GM19467 (cell line): ENCODE measurements around the gene PIP4K2A.
A peak's percentile ranks its signal among the peaks of the same experiment; 100 is the strongest.

Experiments used
- ATAC-seq: cut with Tn5 transposase; IDR thresholded peaks from one replicate; pipeline ENCODE4 v1.9.1; 2021; ENCODE audit warnings: mild to moderate bottlenecking, moderate library complexity; ENCODE audit not compliant: unreplicated experiment

Gene PIP4K2A

DNA sequence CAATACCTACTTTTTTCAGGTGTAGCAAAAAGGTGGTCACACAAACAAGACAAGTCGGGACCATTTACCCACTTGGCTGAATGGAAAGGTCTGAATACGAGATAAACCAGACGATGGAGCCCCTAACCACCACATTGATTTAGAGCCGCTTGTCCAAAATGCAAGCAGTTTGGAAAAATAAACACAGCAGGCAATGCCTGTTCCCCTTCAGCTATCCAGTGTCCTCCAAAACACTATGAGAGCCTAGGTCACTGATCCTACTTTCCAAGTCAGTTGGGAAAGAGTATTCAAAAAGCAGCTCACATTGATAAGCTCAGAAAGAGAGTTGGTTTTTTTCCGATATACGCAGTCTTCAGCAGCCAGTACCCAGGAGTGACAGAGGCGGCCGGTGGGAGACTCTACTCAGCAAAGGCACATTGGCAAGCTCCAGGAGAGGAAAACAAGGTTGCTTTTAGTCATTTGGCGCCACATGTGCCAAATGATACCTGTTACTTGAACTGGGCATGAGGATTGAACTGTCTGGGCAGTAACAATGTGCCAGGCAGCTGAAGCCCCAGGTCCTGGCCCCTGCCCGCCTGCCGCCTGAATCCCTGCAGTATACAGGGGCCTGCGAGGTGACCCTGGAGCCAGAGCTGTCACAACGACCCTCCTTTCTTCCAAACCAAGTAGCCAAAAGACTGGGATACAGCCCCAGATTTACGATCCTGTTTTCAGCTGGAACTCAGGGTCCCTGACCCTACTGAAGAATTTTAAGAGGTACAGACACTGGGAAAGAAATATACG, 109.8 kb downstream of the PIP4K2A start:
- ATAC-seq: no peak

DNA sequence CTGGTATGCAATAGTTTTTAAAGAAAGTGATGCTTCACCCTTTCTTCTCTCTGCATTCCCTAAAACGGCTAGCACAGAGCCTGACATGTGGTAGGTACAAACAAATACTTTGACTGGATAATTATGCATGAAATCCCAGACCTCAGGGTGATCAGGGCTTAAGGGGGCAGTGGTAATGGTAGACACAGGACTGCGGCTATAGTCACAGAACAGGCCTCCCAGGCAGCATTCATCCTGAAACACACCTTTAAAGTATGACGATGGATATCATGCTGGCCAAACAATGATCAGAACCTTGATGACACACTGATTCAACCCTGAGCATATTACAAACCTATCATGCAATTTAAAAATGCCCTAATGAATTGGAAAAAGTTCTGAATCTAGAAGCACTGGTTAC, 110.8 kb downstream of the PIP4K2A start:
- no peak for ATAC-seq

DNA sequence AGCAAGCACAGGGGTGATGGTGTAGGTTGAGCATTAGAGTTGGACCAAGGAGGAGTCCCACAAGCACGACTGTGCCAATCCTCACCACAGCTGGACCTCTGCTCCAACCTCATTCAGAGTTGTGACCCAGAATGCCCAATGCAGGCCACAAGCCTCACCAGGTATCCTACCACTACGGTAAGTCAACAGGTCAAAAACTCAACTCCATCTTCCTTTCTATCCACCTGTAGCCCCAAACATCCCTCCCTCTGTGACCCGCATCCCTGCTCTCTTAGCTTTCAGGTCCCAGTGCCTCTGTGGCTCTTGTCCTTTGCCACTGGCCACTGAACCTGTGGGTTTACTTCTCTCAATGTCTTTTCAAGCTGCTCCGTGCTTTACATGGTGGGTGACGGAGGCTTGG, 112.8 kb downstream of the PIP4K2A start:
- no peak for ATAC-seq

DNA sequence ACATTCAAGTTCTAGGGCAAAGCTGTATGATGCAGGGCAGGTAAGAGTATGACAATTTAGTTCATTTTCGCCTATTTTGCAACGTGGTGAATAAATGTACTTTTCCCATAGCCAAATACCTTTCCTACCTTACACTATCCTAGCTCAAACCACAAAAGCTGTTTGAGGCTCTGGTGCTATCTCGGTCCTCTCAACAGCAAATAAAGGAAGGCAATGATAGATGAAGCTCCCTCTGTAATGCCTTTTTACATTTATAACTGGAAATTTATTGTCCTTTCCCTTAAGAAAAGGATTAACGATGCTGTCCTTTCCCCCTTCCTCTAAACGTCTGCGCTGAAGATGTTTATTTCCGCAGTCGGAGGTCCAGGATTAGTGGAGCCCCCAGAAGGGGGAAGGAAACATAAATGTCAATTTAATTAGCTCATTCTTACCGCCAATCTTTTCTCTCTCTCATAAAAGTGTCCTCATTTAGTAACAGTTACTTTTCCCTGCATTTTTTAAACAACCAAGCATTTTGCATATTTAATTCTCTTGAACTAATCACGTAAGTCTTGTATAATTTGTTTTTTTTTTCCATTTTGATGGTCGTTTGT, 114.6 kb downstream of the PIP4K2A start:
- no peak for ATAC-seq

DNA sequence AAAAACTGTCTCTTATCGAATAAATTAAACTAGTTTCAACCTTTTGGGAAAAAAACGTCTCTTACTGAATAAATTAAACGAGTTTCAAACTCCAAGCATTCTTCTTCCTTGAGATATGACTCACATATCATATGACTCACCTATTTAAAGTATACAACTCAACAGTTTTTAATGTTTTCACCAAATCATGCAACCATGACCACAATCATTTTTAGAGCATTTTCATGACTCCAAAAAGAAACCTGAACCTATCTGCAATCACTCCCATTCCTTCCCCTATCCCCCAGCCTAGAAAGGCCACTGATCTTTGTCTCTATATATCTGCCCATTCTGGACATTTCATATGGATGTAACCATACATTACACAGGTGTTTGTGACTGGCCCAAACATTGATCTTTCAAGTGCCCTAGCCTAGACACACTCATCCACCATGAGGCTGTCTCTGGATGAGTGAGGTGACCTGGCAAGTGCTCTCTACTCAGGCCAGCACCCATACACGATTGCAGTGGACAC, 115.3 kb downstream of the PIP4K2A start:
- no peak for ATAC-seq

DNA sequence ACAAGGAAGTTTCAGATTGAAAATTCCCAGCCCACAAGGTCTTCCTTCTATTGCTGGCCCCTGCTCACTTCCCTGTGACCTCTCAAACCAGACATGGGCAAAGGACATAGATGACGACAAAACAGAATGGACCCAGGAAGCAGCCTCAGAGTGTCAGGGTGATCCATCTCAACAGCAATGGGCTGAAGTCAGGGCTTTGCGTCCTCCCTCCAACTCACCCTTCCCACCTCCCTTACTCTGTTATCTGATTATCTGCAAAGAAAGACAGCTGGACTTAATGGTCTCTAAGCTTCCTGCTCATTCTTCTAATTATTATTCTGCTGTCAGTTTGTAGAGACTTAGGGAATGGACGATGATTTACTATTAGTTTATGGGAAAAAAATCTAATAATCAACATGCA, 115.9 kb downstream of the PIP4K2A start:
- no peak for ATAC-seq

DNA sequence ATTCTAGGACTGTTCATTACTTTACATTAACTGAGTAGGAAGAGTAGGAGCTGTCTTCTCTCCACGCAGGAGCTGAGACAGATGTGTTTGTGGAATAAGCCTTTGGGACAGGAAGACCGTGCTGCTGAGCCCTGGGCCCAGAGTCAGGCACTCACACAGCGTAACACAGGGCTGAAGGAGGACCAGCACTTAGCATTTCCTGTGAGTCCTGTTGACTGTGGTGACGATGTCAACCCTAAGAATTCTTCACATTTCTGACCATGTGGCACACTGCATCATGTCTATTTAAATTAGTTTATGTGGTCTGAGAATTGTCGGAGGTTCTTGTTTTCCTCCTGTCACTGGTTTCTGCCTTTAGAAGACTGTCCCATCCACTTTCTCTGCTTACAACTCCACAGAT, 117.2 kb downstream of the PIP4K2A start:
- peak; percentile 42 for ATAC-seq

DNA sequence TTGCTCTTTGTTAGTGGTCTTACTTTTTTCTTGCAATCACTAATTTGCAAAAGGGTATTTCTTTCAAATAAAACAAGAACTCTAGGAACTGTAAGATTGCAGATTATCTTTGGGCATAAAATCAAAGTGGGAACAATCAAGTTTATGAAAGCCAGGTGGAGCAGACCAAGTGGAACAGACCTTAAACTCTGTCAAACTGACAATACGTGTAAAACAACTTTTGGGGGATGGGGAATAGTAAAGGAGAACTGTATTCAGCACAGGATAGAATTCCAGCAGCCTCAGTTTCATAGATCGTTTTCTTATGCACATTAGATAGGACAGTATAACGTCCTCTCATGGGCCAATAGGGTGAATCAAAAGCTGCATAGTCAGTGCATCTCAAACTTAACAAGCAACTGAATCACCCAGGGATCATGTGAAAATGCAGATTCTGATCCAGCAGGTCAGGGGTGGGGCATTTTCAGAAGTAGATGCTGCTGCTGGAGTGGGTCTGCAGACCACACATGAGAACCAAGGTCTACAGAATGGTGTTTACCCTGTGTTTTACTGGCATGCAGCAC, 120.7 kb downstream of the PIP4K2A start:
- ATAC-seq: no peak

DNA sequence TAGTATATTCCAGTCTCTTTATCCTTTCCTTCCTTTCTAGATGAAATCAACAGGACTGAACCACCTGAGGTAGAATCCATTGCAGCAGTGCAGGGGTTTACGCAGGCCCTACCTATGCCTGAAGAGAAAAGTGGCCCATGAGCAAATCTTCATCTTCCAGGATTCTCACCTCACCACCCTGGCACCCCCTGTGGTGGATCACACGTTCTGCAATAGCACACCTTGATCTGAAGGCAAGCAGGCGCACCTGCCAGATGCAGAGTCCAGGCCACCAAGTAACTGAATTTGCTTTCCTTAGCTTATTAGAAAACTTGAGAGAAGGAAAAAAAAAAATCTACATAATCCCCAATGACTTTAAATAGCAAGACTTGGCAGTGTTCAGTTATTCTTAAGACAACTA, 121.4 kb downstream of the PIP4K2A start:
- no peak for ATAC-seq

DNA sequence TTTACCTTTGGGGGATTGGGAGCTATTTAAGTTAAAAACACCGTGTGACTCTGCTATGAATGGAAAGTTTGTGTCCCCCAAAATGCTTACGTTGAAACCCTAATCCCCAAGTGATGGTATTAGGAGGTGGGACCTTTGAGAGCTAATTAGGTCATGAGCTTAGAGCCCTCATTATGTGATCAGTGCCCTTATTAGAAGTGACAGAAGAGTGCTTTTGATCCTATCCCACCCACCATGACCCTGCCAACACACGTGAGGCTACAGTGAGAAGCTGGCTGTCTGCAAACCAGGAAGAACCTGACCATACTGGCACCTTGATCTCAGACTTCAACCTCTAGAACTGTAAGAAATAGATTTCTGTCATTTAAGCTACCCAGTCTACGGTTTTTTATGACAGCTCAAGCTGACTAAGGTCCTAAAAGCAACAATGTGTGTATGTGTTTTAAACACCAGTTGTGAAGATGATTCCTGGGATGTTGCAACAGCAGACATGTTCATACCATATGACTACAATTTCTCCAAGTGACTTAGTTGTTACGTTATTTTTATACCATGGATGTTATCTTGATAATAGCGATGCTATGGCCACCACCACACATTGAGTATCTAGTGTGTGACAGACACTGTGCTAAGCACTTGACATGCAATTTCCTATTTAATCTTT, 124.4 kb downstream of the PIP4K2A start:
- ATAC-seq: no peak

DNA sequence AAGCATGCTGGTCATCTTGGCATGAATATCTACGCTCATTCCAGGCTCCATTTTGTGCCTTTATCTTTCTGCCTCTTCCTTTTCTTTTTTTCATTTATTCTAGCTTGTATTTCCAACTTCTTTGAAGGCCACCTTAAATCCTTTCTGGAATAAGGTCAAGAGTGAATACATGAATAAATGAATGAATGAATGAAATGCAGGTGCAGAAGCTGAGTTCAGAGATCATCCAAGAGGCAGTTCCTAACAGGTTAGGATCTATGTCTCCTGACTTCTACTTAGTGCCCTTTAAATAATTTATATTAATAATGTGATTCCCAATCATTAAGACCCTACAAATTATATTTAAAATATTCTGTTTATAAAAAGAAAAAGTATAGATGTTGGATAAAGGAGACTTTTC, 125.9 kb downstream of the PIP4K2A start:
- no peak for ATAC-seq

DNA sequence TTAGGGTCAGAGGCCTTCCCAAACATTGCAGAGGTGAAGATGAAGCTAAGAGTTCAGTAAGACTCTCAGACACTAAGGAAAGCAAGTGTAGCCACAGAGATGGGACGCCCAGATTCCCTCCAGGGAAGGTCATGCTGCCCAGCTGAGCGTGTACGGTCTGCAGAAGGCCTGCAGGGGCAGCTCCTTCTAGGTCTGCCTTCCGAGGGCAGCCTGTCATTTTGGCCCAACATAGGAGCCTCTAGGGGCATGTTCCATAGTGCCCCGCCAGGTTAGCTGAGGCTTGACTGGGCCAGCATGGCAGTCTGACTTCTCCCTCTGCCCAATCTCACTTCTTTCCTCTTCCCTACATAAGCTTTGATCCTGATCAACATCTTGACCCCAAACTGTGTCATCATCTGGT, 130.7 kb downstream of the PIP4K2A start:
- no peak for ATAC-seq

DNA sequence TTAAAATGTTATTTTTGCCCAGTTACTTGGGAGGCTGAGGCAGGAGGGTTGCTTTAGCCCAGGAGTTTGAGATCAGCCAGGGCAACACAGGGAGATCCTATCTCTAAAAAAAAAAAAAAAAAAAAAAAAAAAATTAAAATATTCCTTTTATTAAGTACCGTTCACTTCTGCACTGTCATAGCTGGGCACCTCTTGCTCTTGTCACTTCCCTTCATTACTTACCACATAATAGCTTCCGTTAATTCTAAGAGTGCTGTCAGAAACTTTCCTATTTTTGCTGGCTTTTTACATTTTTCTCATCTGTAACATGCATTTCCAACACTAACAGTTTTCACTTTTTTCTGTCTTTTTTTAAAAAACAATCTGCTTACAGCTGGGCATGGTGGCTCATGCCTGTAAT, 132.9 kb downstream of the PIP4K2A start:
- no peak for ATAC-seq

DNA sequence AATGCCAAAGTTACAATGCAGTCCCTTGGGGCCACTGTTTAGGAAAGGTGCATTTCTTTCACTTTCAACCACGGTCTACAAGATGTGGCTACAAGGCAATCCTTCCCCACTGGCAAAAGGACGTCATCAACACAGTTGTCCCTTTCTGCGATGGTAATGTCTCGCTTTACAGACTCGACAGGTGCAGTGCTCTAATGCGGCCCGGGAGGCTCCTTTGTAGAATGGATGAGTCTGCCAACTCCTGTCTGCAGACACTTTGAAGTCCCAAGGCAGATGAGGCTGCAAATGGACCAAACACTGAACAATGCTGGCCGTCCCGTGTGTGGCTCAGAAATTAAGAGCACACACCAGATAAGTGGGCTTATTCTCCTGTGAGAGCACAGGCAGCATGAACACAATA, 133.7 kb downstream of the PIP4K2A start:
- ATAC-seq: no peak

DNA sequence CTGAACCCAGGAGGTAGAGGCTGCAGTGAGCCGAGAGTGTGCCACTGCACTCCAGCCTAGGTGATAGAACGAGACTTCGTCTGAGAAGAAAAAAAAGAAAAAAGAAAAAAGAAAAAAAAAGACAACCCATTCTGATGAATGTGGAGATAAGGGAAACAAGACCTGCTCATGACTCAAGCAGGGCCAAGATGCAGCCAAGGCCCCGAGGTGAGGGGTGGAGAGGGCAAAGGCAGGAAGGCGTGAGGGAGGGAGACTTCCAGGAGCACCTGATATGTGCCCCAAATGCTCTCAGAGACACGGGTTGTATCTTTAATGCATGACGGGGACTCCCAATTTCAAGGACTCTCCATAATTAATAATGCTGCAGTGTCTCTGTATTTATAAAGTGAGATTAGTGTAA, 134.6 kb downstream of the PIP4K2A start:
- no peak for ATAC-seq

DNA sequence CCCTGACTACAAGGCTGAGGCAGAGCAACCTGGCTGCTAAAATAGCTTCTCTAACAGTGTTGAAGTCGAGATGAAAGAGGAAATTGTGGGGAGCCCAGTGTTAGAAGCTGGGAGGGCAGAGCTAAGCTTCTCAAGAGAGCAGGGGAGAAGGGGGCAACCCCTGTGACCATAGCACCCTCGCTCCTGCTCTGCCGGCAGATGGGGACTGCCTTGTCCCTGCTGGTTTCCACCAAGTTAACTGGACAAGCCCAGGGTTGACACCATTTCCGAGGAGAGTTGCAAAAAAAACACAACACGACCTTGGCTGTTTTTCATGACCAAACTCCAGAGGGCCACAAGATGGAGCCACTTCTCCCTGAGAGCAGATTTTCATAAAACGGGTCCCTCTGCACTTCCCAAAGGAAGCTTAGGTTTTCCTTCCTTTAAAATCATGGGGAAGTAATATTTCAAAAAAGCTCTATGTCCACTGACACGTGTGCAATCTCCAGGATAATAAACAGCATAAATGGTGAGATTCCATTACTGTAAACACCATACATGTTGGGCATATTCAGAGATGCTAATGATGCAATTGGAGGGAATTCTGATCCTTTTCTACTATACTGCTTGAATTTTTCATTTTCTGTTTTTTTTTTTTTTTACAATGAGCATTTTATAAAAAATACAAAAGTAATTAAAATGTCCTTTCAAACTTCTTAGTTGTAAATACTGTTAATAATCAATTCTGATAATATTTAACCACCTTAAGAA, 140.4 kb downstream of the PIP4K2A start:
- ATAC-seq: no peak

DNA sequence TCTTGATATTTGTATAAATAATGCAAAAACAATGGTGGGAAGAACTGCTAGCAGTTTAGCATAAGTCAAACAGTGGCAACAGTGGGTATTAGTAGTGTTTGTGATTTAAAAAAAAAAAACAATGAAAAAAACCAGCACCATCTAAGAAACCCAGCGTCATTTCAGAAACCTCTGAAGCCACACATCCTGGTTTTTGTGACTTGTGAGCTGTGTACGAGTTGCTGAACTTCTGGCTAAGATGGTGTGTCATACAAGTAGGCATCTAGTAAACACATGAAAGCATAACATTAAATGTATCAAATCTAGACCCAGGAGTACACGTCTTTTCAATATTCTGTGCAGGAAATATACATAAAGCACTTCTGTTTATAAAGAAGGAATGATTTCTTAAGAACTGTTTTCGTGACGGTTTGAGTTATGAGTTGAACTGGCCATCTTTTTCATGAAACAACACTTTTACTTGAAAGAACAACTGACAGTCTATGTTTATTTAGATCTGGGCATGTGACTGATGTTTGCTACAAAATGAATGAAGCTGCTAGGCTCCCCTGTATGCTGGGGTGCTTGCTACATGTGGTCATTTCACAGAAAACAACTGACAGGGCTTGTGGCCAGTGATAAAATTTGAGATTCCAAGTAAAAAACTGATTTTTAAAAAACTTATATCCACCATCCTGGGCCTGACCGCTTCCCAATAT, 143.5 kb downstream of the PIP4K2A start:
- no peak for ATAC-seq

DNA sequence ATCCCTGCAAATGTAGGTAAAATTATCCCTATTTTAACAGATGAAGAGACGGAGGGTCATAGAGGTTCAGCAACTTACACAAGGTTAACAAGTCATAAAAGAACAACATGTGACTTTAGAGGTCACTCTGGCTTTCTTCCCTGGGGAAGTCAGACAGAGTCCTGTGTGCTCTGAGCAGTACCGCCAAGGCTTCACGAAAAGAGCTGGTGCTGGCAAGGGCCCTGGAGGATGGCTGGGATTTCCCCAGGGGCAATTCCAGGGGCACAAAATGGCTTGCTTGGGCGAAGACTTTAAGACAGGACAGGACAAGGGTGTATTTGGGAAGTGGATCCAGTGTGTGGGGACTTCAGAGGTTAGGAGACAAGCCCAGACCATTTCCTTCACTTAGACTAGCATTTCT, 144.1 kb downstream of the PIP4K2A start:
- ATAC-seq: no peak

DNA sequence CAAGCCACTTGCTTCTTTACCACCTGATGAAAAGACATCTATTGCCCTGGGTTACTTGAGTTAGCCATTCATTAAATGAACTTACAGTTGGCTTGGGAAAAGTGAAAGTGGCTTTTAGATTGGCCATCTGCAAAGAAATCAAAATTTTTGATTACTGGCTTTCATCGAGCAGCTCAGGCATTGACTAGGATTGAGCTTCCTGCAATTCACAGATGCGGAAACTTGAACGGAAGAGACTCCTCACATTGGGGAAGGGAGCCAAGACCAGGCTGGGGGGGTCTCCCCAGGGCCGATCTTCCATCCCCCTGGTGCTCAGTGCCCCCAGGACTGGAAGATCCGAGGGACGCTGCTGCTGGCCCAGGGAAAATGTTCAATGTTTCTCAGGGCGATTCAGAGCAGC, 145.4 kb downstream of the PIP4K2A start:
- ATAC-seq: no peak

DNA sequence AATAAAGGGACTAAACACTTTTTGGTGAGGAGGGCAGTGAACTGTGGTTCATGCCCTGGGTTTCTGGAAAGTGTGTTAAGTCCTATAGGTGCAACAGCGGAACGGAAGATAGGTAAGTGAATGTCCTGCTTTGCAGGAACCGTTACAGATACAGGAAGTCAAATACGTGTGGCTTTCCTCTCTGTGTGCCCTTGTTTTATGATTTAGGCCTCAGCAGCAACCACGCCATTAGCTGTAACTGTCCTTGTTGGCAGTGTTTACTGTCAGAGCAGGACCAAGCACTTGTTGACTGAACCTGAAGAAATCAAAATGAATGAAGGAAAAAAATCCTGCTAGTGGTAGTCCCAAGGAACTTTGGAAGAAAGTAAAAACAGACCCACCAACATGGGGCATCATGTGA, 150.3 kb downstream of the PIP4K2A start:
- no peak for ATAC-seq
